Panc1 (cell line): ENCODE results near the gene MGMT.

Experiments used
- CTCF ChIP-seq: fragments of 450-650 bp; IDR thresholded peaks from 2 replicates; pipeline ENCODE4 v1.5.1; 2017; ENCODE audit warnings: mild to moderate bottlenecking
- SIN3A ChIP-seq: IDR thresholded peaks from 2 replicates; pipeline ENCODE4 v1.6.1; 2012; ENCODE audit warnings: low read depth, mild to moderate bottlenecking, low read length, moderate library complexity, borderline replicate concordance; ENCODE audit not compliant: insufficient read depth
- TF ChIP-seq, protein P1 (sequence below), 2 experiments: IDR thresholded peaks; 2 replicates each; pipeline ENCODE4 v1.6.1; 2011 to 2012; ENCODE audit warnings: low read depth in 2 of 2, control low read depth in 1 of 2, low read length in 1 of 2, mild to moderate bottlenecking in 1 of 2, moderate library complexity in 1 of 2; ENCODE audit not compliant: insufficient read depth in 1 of 2

DNA sequence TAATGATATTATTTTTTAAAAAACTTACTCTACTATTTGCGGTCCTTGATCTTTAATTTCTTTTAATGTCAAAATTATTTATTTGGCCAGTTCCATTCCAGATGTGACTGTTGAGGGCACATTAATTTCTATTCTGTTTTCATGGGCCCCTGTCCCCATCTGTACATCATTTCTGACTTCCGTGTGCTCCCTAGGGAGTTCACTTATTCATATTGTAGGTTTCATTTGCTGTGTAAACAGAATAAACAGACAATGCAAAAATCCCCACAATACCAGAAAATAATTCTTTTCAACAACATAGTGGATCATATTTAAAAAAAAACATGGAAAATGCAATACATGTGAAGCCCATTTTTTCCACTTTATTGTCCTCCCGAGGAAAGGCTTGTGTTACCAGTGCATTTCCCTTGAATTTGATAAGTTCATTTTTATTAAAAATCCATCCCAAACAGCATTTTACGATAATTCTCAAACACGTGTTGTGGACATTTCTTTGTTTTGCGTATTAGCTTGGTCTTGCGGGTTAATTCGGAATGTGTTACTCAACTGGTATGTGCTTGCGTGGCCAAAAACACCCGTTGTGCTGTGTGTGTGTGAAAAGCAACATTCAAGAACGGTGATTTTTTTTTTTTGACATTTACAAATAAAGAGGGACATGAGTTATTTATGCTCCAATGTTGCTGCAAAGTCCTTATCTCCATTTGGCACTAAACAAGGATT, 138.4 kb downstream of the MGMT start:
- TF ChIP-seq CTCF (no peak), SIN3A (no peak)
- TF ChIP-seq, protein P1, sequence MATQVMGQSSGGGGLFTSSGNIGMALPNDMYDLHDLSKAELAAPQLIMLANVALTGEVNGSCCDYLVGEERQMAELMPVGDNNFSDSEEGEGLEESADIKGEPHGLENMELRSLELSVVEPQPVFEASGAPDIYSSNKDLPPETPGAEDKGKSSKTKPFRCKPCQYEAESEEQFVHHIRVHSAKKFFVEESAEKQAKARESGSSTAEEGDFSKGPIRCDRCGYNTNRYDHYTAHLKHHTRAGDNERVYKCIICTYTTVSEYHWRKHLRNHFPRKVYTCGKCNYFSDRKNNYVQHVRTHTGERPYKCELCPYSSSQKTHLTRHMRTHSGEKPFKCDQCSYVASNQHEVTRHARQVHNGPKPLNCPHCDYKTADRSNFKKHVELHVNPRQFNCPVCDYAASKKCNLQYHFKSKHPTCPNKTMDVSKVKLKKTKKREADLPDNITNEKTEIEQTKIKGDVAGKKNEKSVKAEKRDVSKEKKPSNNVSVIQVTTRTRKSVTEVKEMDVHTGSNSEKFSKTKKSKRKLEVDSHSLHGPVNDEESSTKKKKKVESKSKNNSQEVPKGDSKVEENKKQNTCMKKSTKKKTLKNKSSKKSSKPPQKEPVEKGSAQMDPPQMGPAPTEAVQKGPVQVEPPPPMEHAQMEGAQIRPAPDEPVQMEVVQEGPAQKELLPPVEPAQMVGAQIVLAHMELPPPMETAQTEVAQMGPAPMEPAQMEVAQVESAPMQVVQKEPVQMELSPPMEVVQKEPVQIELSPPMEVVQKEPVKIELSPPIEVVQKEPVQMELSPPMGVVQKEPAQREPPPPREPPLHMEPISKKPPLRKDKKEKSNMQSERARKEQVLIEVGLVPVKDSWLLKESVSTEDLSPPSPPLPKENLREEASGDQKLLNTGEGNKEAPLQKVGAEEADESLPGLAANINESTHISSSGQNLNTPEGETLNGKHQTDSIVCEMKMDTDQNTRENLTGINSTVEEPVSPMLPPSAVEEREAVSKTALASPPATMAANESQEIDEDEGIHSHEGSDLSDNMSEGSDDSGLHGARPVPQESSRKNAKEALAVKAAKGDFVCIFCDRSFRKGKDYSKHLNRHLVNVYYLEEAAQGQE (IDR thresholded peaks at IDR 0.05; ENCODE audit: insufficient read depth in 1 of 2, low read depth in 2 of 2, low read length in 1 of 2): no peak
